GM23338 (cell line): ENCODE measurements around the gene NUP107. TPM values are rescaled to one million over a fixed set of nuclear protein-coding genes. Genes with fewer than 3 reads are reported as not detected.

ENCODE experiments used
- ATAC-seq: fragments of 200-7000 bp; cut with Tn5 transposase; 3 replicates; pipeline ENCODE4 v1.9.1; 2020
- DNase-seq: peaks from one replicate; pipeline ENCODE4 v3.0.0-alpha.2; 2015; ENCODE audit warnings: low spot score
- H2AFZ ChIP-seq: fragments of 200-600 bp; sonication (generic); 2 replicates; pipeline ENCODE4 v1.8.0; 2016; ENCODE audit warnings: antibody characterized with exemption, mild to moderate bottlenecking, moderate library complexity
- H3F3A ChIP-seq: fragments of 200-600 bp; sonication (generic); replicated peaks from 2 replicates; pipeline ENCODE4 v1.8.0; 2017; ENCODE audit warnings: antibody characterized with exemption, mixed run types, low read depth
- H3K27ac ChIP-seq: fragments of 200-600 bp; sonication (generic); 2 replicates; pipeline ENCODE4 v1.6.1; 2016; ENCODE audit warnings: low read depth
- H3K27me3 ChIP-seq: fragments of 200-600 bp; sonication (generic); 2 replicates; pipeline ENCODE4 v1.8.0; 2016; ENCODE audit warnings: mild to moderate bottlenecking, mixed run types, moderate library complexity; ENCODE audit not compliant: insufficient read depth
- H3K36me3 ChIP-seq: fragments of 200-600 bp; sonication (generic); 2 replicates; pipeline ENCODE4 v1.8.0; 2016; ENCODE audit warnings: mild to moderate bottlenecking; ENCODE audit not compliant: insufficient read depth
- H3K4me1 ChIP-seq: fragments of 200-600 bp; sonication (generic); 2 replicates; pipeline ENCODE4 v1.8.0; 2016; ENCODE audit warnings: mild to moderate bottlenecking, moderate library complexity; ENCODE audit not compliant: insufficient read depth
- H3K4me2 ChIP-seq: fragments of 200-600 bp; sonication (generic); 2 replicates; pipeline ENCODE4 v1.7.1; 2017; ENCODE audit warnings: mixed run types
- H3K4me3 ChIP-seq: fragments of 200-600 bp; sonication (generic); 2 replicates; pipeline ENCODE4 v1.6.1; 2016; ENCODE audit warnings: mixed run types
- H3K79me2 ChIP-seq: fragments of 200-600 bp; sonication (generic); replicated peaks from 2 replicates; pipeline ENCODE4 v1.8.0; 2017; ENCODE audit warnings: mild to moderate bottlenecking; ENCODE audit not compliant: insufficient read depth
- H3K9me2 ChIP-seq: fragments of 200-600 bp; sonication (generic); 2 replicates; pipeline ENCODE4 v1.8.0; 2017; ENCODE audit not compliant: insufficient read depth
- H4K20me1 ChIP-seq: fragments of 200-600 bp; sonication (generic); replicated peaks from 2 replicates; pipeline ENCODE4 v1.8.0; 2017; ENCODE audit warnings: mild to moderate bottlenecking; ENCODE audit not compliant: insufficient read depth
- H3K27ac Mint-ChIP-seq: 2 replicates; pipeline ENCODE4 v1.8.0; 2020; ENCODE audit warnings: inconsistent platforms, mild to moderate bottlenecking, moderate library complexity, mixed read lengths
- H3K27me3 Mint-ChIP-seq: 3 replicates; pipeline ENCODE4 v1.8.0; 2022; ENCODE audit warnings: low read depth, mild to moderate bottlenecking, moderate library complexity, mixed read lengths, inconsistent platforms; ENCODE audit not compliant: insufficient read depth, poor library complexity
- H3K36me3 Mint-ChIP-seq: 3 replicates; pipeline ENCODE4 v1.8.0; 2021; ENCODE audit warnings: low read depth, mild to moderate bottlenecking, inconsistent platforms, moderate library complexity, mixed read lengths
- H3K4me1 Mint-ChIP-seq: 3 replicates; pipeline ENCODE4 v1.8.0; 2020; ENCODE audit warnings: mild to moderate bottlenecking, inconsistent platforms, mixed read lengths
- H3K4me3 Mint-ChIP-seq: 3 replicates; pipeline ENCODE4 v1.8.0; 2021; ENCODE audit warnings: moderate library complexity, mild to moderate bottlenecking, inconsistent platforms, mixed read lengths
- H3K9me3 Mint-ChIP-seq: 3 replicates; pipeline ENCODE4 v1.8.0; 2020; ENCODE audit warnings: moderate library complexity, mild to moderate bottlenecking, inconsistent platforms, mixed read lengths
- CREB1 ChIP-seq: fragments of 250-450 bp; sonication (Bioruptor Pico); IDR thresholded peaks from 2 replicates; pipeline ENCODE4 v1.5.0; 2020; ENCODE audit warnings: low read depth, mild to moderate bottlenecking, moderate library complexity
- EZH2 ChIP-seq: fragments of 200-600 bp; sonication (generic); IDR thresholded peaks from one replicate; pipeline ENCODE4 v1.8.0; 2017; ENCODE audit warnings: antibody characterized with exemption, mild to moderate bottlenecking, low read depth; ENCODE audit not compliant: unreplicated experiment
- EZH2phosphoT487 ChIP-seq: fragments of 200-600 bp; sonication (generic); IDR thresholded peaks from one replicate; pipeline ENCODE4 v1.8.1; 2018; ENCODE audit warnings: antibody characterized with exemption; ENCODE audit not compliant: unreplicated experiment
- JUNB ChIP-seq: IDR thresholded peaks from one replicate; pipeline ENCODE4 v1.6.1; 2016; ENCODE audit warnings: antibody characterized with exemption; ENCODE audit not compliant: unreplicated experiment
- NANOG ChIP-seq: IDR thresholded peaks from 2 replicates; pipeline ENCODE4 v1.6.1; 2016; ENCODE audit warnings: antibody characterized with exemption, borderline replicate concordance
- POLR2AphosphoS5 ChIP-seq: IDR thresholded peaks from 2 replicates; pipeline ENCODE4 v1.6.1; 2016; ENCODE audit warnings: antibody characterized with exemption, low read depth
- STAT1 ChIP-seq: IDR thresholded peaks from one replicate; pipeline ENCODE4 v1.6.1; 2016; ENCODE audit warnings: antibody characterized with exemption; ENCODE audit not compliant: unreplicated experiment
- ZNF114 ChIP-seq: fragments of 250-450 bp; sonication (Bioruptor Pico); IDR thresholded peaks from 2 replicates; pipeline ENCODE4 v1.5.0; 2020; ENCODE audit warnings: mild to moderate bottlenecking, moderate library complexity
- ZNF331 ChIP-seq: fragments of 250-450 bp; sonication (Bioruptor Pico); IDR thresholded peaks from 2 replicates; pipeline ENCODE4 v1.5.0; 2020; ENCODE audit warnings: low read depth, mild to moderate bottlenecking, moderate library complexity
- polyA plus RNA-seq: library from polyadenylated mRNA; unstranded; fragments of >200 nt; fragmentation: Nextera tagmentation; extraction: Ambion mirVana; gene quantifications from 2 replicates; pipeline ENCODE4 v1.2.1, GENCODE V29; 2016
- total RNA-seq: library from RNA; depleted of rRNA; stranded (reverse); fragments of >200 nt; shearing (Covaris generic); gene quantifications from 2 replicates; pipeline ENCODE4 v1.2.3, GENCODE V29; 2014
- TF ChIP-seq, protein P1 (sequence below): IDR thresholded peaks from 2 replicates; pipeline ENCODE4 v1.6.1; 2016; ENCODE audit warnings: antibody characterized with exemption
- TF ChIP-seq, protein P2 (sequence below): fragments of 250-450 bp; sonication (Bioruptor Pico); IDR thresholded peaks from 2 replicates; pipeline ENCODE4 v1.5.0; 2020; ENCODE audit warnings: mild to moderate bottlenecking, moderate library complexity
- TF ChIP-seq, protein P3 (sequence below), 2 experiments: fragments of 200-600 bp in 1 of 2; sonication (generic) in 1 of 2; conservative IDR thresholded peaks; 2 replicates each; pipeline versions ENCODE4 v1.5.1 to v1.6.1; 2016 to 2017; ENCODE audit warnings: antibody characterized with exemption in 2 of 2, low read depth in 2 of 2, mild to moderate bottlenecking in 2 of 2, moderate library complexity in 1 of 2

Gene NUP107
- total and polyA plus RNA-seq, 2 experiments from 2014 or later, result 123 to 152 TPM

DNA sequence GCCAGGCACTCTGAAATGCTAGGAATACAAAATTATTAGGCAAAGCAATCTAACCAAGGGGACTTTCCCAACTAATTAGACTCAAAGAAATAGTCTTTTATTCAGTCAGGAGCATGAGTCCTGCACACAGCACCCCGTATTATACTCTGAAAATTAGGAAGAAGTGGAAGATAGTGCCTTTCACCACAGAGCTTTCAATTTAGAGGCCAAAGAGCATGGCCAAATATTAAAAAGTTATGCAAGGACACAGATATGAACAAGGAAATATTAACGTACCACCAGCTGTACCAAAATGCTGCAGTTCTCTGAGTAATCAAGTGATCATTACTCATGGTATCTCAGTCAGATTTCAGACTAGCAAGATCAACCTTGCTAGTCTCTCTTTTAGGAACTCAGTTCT, 98.6 kb downstream of the NUP107 start:
- H3K4me1 Mint-ChIP-seq, result peaks cover 6% of the 10 kb centered on the region
- TF ChIP-seq, protein P1, sequence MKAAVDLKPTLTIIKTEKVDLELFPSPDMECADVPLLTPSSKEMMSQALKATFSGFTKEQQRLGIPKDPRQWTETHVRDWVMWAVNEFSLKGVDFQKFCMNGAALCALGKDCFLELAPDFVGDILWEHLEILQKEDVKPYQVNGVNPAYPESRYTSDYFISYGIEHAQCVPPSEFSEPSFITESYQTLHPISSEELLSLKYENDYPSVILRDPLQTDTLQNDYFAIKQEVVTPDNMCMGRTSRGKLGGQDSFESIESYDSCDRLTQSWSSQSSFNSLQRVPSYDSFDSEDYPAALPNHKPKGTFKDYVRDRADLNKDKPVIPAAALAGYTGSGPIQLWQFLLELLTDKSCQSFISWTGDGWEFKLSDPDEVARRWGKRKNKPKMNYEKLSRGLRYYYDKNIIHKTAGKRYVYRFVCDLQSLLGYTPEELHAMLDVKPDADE, result no peak
- TF ChIP-seq EZH2 (no peak), CREB1 (CRISPR knock-in tag) (no peak), STAT1 (no peak)
- H3K27ac Mint-ChIP-seq, result no peak overlapping the region
- H3K36me3 ChIP-seq, result no peaks in the 10 kb centered on the region
- H3K27me3 Mint-ChIP-seq, result peaks cover 8% of the 10 kb centered on the region
- H4K20me1 ChIP-seq, result no peaks in the 10 kb centered on the region
- no peaks in the 10 kb centered on the region for H3K36me3 Mint-ChIP-seq
- H2AFZ ChIP-seq, result no peak overlapping the region
- H3K9me3 Mint-ChIP-seq, result no peaks in the 10 kb centered on the region
- no peaks in the 10 kb centered on the region for H3K79me2 ChIP-seq
- no peak overlapping the region for H3K4me3 Mint-ChIP-seq
- H3K9me2 ChIP-seq, result no peaks in the 10 kb centered on the region
- no peak overlapping the region for H3K4me3 ChIP-seq
- no peaks in the 10 kb centered on the region for H3K27me3 ChIP-seq
- no peak for DNase-seq
- no peaks in the 10 kb centered on the region for H3F3A ChIP-seq
- H3K27ac ChIP-seq, result no peak overlapping the region
- ATAC-seq, result no peak
- H3K4me1 ChIP-seq, result no peaks in the 10 kb centered on the region
- H3K4me2 ChIP-seq, result no peak overlapping the region

DNA sequence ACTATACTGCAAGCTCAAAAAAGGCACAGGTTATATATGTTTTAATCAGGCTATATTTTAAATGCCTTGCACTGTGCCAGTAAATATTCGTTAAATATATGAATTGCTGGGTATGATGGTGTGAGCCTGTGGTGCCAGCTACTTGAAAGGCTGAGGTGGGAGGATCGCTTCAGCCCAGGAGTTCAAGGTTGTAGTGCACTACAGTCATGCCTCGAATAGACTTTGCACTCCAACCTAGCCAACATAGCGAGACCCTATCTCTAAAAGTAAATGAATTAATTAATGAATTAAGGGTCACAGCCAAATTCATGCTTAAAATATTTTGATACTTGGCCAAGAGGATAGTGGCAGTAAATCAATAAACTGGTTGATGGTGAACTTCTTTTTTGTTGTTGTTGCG, 99.0 kb downstream of the NUP107 start:
- no peak overlapping the region for H3K4me2 ChIP-seq
- H3K36me3 Mint-ChIP-seq, result no peaks in the 10 kb centered on the region
- TF ChIP-seq NANOG (no peak), ZNF331 (CRISPR knock-in tag) (no peak), EZH2 (no peak), POLR2AphosphoS5 (no peak), ZNF114 (CRISPR knock-in tag) (no peak), JUNB (no peak), EZH2phosphoT487 (no peak), STAT1 (no peak), CREB1 (CRISPR knock-in tag) (no peak)
- TF ChIP-seq, protein P1, result no peak
- TF ChIP-seq, protein P2, sequence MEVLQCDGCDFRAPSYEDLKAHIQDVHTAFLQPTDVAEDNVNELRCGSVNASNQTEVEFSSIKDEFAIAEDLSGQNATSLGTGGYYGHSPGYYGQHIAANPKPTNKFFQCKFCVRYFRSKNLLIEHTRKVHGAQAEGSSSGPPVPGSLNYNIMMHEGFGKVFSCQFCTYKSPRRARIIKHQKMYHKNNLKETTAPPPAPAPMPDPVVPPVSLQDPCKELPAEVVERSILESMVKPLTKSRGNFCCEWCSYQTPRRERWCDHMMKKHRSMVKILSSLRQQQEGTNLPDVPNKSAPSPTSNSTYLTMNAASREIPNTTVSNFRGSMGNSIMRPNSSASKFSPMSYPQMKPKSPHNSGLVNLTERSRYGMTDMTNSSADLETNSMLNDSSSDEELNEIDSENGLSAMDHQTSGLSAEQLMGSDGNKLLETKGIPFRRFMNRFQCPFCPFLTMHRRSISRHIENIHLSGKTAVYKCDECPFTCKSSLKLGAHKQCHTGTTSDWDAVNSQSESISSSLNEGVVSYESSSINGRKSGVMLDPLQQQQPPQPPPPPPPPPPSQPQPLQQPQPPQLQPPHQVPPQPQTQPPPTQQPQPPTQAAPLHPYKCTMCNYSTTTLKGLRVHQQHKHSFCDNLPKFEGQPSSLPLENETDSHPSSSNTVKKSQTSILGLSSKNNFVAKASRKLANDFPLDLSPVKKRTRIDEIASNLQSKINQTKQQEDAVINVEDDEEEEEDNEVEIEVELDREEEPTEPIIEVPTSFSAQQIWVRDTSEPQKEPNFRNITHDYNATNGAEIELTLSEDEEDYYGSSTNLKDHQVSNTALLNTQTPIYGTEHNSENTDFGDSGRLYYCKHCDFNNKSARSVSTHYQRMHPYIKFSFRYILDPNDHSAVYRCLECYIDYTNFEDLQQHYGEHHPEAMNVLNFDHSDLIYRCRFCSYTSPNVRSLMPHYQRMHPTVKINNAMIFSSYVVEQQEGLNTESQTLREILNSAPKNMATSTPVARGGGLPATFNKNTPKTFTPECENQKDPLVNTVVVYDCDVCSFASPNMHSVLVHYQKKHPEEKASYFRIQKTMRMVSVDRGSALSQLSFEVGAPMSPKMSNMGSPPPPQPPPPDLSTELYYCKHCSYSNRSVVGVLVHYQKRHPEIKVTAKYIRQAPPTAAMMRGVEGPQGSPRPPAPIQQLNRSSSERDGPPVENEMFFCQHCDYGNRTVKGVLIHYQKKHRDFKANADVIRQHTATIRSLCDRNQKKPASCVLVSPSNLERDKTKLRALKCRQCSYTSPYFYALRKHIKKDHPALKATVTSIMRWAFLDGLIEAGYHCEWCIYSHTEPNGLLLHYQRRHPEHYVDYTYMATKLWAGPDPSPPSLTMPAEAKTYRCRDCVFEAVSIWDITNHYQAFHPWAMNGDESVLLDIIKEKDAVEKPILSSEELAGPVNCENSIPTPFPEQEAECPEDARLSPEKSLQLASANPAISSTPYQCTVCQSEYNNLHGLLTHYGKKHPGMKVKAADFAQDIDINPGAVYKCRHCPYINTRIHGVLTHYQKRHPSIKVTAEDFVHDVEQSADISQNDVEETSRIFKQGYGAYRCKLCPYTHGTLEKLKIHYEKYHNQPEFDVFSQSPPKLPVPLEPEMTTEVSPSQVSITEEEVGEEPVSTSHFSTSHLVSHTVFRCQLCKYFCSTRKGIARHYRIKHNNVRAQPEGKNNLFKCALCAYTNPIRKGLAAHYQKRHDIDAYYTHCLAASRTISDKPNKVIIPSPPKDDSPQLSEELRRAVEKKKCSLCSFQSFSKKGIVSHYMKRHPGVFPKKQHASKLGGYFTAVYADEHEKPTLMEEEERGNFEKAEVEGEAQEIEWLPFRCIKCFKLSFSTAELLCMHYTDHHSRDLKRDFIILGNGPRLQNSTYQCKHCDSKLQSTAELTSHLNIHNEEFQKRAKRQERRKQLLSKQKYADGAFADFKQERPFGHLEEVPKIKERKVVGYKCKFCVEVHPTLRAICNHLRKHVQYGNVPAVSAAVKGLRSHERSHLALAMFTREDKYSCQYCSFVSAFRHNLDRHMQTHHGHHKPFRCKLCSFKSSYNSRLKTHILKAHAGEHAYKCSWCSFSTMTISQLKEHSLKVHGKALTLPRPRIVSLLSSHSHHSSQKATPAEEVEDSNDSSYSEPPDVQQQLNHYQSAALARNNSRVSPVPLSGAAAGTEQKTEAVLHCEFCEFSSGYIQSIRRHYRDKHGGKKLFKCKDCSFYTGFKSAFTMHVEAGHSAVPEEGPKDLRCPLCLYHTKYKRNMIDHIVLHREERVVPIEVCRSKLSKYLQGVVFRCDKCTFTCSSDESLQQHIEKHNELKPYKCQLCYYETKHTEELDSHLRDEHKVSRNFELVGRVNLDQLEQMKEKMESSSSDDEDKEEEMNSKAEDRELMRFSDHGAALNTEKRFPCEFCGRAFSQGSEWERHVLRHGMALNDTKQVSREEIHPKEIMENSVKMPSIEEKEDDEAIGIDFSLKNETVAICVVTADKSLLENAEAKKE (CRISPR knock-in tag), result no peak
- TF ChIP-seq, protein P3, sequence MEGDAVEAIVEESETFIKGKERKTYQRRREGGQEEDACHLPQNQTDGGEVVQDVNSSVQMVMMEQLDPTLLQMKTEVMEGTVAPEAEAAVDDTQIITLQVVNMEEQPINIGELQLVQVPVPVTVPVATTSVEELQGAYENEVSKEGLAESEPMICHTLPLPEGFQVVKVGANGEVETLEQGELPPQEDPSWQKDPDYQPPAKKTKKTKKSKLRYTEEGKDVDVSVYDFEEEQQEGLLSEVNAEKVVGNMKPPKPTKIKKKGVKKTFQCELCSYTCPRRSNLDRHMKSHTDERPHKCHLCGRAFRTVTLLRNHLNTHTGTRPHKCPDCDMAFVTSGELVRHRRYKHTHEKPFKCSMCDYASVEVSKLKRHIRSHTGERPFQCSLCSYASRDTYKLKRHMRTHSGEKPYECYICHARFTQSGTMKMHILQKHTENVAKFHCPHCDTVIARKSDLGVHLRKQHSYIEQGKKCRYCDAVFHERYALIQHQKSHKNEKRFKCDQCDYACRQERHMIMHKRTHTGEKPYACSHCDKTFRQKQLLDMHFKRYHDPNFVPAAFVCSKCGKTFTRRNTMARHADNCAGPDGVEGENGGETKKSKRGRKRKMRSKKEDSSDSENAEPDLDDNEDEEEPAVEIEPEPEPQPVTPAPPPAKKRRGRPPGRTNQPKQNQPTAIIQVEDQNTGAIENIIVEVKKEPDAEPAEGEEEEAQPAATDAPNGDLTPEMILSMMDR (conservative IDR thresholded peaks at IDR 0.05; ENCODE audit: low read depth in 2 of 2), result no peak

More for the DNA sequence above, 99.0 kb downstream of the NUP107 start:
- no peaks in the 10 kb centered on the region for H3F3A ChIP-seq
- H3K27me3 Mint-ChIP-seq, result peaks cover 8% of the 10 kb centered on the region
- H3K27me3 ChIP-seq, result no peaks in the 10 kb centered on the region
- no peaks in the 10 kb centered on the region for H3K9me3 Mint-ChIP-seq
- no peak overlapping the region for H3K27ac ChIP-seq
- no peak overlapping the region for H3K4me3 Mint-ChIP-seq
- no peaks in the 10 kb centered on the region for H3K79me2 ChIP-seq
- H3K4me1 Mint-ChIP-seq, result peaks cover 6% of the 10 kb centered on the region
- no peaks in the 10 kb centered on the region for H3K9me2 ChIP-seq
- no peak overlapping the region for H3K4me3 ChIP-seq
- no peaks in the 10 kb centered on the region for H4K20me1 ChIP-seq
- ATAC-seq (no peak), DNase-seq (no peak)
- H2AFZ ChIP-seq, result no peak overlapping the region
- no peaks in the 10 kb centered on the region for H3K4me1 ChIP-seq
- no peak overlapping the region for H3K27ac Mint-ChIP-seq
- no peaks in the 10 kb centered on the region for H3K36me3 ChIP-seq
